Brain microvascular endothelial cell (primary cell): ENCODE data around the gene CHCHD6.

ENCODE experiments used
- DNase-seq: peaks from one replicate; pipeline ENCODE4 v3.0.0-alpha.2; 2020
- H3K27ac ChIP-seq: fragments of 250-450 bp; sonication (Bioruptor Pico); 2 replicates; pipeline ENCODE4 v1.5.1; 2020; ENCODE audit warnings: mild to moderate bottlenecking, moderate library complexity
- H3K27me3 ChIP-seq: fragments of 250-450 bp; sonication (Bioruptor Pico); replicated peaks from 2 replicates; pipeline ENCODE4 v1.5.1; 2020; ENCODE audit warnings: mild to moderate bottlenecking
- H3K36me3 ChIP-seq: fragments of 250-450 bp; sonication (Bioruptor Pico); replicated peaks from 2 replicates; pipeline ENCODE4 v1.5.1; 2020; ENCODE audit warnings: mild to moderate bottlenecking
- H3K4me3 ChIP-seq: 2 replicates; pipeline ENCODE4 v1.5.1; 2011; ENCODE audit warnings: low read depth, mild to moderate bottlenecking, control low read depth, low read length, moderate library complexity
- in situ Hi-C: cut with HindIII; loops from 2 replicates; pipeline ENCODE4 v1.10.0; 2017; ENCODE audit warnings: low sequenced_read_pairs, low pct_ligation_motif_present
- TF ChIP-seq, protein P1 (sequence below): IDR thresholded peaks from 2 replicates; pipeline ENCODE4 v1.5.1; 2011; ENCODE audit warnings: low read depth, mild to moderate bottlenecking, moderate library complexity, low read length, control low read depth, inconsistent platforms; ENCODE audit errors: missing control alignments

Gene CHCHD6

DNA sequence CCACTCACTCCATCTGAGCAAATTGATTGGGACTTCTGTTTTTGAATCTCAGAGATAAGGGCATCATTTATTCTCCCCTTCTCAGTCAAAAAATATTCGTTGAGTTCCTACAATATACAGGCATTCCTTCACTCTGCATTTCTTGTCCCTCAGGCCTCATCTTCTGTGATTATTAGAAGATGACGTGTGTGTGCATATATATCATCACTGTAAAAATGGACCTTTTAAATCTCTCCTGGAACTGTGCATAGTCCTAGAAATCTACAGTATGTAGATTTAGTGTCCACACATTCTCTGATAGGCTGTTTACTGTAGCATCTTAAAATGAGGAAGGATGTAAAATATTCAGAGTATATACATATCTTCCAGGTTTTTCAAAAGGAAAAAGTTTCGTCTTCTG lies 235.7 kb downstream of the CHCHD6 start:
- no peak for DNase-seq
- Histone ChIP-seq H3K36me3 (no peaks in the 10 kb centered on the region), H3K27ac (no peak overlapping the region), H3K4me3 (no peak overlapping the region), H3K27me3 (no peaks in the 10 kb centered on the region)
- TF ChIP-seq, protein P1, sequence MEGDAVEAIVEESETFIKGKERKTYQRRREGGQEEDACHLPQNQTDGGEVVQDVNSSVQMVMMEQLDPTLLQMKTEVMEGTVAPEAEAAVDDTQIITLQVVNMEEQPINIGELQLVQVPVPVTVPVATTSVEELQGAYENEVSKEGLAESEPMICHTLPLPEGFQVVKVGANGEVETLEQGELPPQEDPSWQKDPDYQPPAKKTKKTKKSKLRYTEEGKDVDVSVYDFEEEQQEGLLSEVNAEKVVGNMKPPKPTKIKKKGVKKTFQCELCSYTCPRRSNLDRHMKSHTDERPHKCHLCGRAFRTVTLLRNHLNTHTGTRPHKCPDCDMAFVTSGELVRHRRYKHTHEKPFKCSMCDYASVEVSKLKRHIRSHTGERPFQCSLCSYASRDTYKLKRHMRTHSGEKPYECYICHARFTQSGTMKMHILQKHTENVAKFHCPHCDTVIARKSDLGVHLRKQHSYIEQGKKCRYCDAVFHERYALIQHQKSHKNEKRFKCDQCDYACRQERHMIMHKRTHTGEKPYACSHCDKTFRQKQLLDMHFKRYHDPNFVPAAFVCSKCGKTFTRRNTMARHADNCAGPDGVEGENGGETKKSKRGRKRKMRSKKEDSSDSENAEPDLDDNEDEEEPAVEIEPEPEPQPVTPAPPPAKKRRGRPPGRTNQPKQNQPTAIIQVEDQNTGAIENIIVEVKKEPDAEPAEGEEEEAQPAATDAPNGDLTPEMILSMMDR = no peak
- in situ Hi-C loops = no loop called here

DNA sequence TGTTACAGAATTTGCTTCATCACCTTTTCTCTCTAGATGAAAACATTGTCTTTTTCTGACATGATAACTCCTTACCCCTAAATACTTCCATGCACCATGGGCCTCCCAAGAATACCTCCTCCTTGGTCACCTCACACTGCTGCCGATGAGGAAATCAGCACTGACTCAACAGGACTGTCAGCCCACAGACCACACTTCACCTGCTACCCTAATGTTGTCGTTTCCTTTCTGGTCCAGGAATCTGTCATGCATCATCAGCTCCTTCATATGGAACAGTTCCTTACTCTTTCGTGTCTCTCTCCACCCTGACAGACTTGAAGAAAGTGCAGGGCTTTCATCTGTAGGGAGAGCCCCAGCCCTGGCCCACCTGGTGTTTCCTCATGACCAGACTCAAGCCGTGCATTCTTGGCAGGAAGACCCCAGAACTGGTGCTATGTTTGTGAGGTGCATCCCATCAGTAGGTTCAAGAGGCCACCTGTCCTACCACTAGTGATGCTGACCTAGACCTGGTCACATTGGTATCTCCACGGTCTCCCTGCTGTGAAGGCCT lies 237.8 kb downstream of the CHCHD6 start:
- Histone ChIP-seq H3K27me3 (no peaks in the 10 kb centered on the region), H3K36me3 (no peaks in the 10 kb centered on the region), H3K4me3 (no peak overlapping the region), H3K27ac (no peak overlapping the region)
- TF ChIP-seq, protein P1 = no peak
- in situ Hi-C loops = no loop called here
- no peak for DNase-seq

DNA sequence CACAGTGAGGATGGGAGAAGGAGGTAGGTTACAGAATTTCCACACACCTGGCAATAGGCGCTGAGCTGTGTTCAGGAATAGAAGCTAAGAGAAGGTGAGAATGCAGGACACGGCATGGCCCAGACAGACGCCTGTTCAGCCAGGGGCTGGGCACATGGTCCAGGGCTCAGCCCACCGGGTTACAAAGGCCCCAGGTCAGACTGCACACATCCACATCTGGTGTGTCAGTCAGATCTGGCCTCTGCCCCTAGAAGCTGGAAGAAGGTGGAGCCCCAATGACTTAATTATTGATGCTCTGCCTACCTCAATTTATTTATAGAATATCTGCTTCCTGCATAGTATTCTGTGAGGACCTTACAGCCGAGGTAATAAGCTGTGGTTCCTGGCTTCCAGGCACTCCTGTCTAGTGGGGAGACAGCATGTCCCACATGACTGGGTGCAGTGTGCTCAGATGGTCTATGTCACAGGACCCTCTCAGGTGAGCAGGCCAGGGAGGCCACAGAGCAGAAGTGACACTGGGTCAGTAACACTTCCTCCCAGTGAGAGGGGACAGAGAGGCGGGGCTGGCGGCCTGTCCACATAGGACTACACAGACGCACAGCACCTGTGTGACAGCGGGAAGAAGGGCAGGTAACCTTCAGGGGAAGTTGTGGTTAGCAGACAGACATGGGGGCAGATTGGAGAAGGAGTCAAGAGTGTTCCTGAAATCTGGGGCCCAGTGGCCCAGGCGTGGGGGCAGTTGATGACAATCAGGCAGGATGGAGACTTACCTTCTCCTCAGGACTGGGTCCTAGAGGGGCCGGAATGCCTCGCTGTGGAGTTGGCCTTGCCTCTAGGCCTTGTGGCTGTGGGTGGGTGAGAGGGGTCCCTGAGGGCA lies 240.3 kb downstream of the CHCHD6 start:
- Histone ChIP-seq H3K27me3 (no peaks in the 10 kb centered on the region), H3K36me3 (no peaks in the 10 kb centered on the region), H3K27ac (no peak overlapping the region), H3K4me3 (no peak overlapping the region)
- in situ Hi-C loops = no loop called here
- no peak for DNase-seq
- TF ChIP-seq, protein P1 = no peak

DNA sequence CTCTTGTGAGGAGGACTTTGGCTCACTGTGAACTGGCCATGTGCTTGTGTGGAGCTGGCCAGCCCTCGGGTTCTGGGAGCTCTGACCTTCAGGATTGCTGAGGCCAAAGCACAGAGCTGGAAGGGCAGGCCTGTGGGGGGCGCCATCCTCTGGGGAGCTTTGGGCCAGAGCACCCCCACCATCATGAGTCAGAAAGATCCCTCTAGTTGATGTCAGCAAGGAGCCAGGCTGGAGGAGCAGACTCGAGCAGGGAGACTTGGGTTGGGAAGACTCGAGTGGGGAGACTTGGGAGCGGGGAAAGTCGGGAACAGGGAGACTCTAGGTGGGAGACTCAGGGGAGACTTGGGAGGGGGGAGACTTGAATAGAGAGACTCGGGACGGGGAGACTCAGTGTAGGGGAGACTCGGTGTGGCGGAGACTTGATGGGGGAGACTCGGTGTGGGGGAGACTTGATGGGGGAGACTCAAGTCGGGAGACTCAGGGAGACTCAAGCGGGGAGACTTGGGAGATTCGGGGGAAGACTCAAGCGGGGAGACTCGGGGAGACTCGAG lies 241.2 kb downstream of the CHCHD6 start:
- Histone ChIP-seq H3K36me3 (no peaks in the 10 kb centered on the region), H3K4me3 (no peak overlapping the region), H3K27me3 (no peaks in the 10 kb centered on the region), H3K27ac (no peak overlapping the region)
- TF ChIP-seq, protein P1 = peak; percentile 13
- in situ Hi-C loops = no loop called here
- DNase-seq = no peak

DNA sequence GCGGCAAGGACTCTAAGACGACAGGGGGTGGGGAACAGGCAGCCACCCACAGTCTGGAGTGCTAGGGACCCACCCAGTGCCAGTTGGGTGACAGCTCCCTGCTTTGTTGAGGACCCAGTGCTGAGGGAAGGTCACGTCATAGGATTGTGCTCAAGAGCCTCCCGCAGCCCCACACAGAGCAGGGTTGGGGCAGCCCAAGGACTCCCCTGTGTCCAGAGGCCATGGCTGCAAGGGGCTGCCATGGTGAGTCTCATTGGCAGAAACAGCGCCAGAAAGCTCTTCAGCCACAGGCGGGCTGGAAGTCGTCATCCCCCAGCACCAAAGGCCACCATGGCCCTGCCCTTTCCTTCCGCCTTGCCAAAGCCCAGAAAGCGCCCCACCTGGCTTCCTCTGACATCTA lies 241.9 kb downstream of the CHCHD6 start:
- Histone ChIP-seq H3K27ac (no peak overlapping the region), H3K36me3 (no peaks in the 10 kb centered on the region), H3K4me3 (no peak overlapping the region), H3K27me3 (no peaks in the 10 kb centered on the region)
- in situ Hi-C loops = no loop called here
- TF ChIP-seq, protein P1 = no peak
- DNase-seq = no peak
